Activated B cell treated with CpG ODN at 0.5 μM for 24 hours (primary cell): Measurements from ENCODE around the gene PALS1. TPM values are rescaled to one million over a fixed set of nuclear protein-coding genes. Genes with fewer than 3 reads are reported as not detected.
"Not testable (repeated sequence)": the region's sequence is repeated elsewhere in the genome, so short reads cannot be mapped to it uniquely, and the experiment has no call there.

Source experiments
- ATAC-seq: fragments of 200-7000 bp; cut with Tn5 transposase; one replicate; pipeline ENCODE4 v1.10.0; 2021; ENCODE audit warnings: low read depth, mild to moderate bottlenecking, moderate library complexity
- CTCF ChIA-PET: fragments of 350-600 bp; sonication (Branson Sonifier 250); formaldehyde crosslinking; loops from one replicate; lab custom pipeline; 2021; ENCODE audit warnings: antibody characterized with exemption; lab: Charles Lee
- POLR2A ChIA-PET: fragments of 350-600 bp; sonication (Branson Sonifier 250); formaldehyde crosslinking; loops from one replicate; lab custom pipeline; 2021; ENCODE audit warnings: antibody characterized with exemption; lab: Charles Lee
- DNase-seq: peaks from one replicate; pipeline ENCODE4 v3.0.0; 2022
- H3K27ac Mint-ChIP-seq: one replicate; pipeline ENCODE4 v1.8.0; 2020; ENCODE audit warnings: mixed read lengths
- H3K27me3 Mint-ChIP-seq: one replicate; pipeline ENCODE4 v1.8.0; 2021; ENCODE audit warnings: mixed read lengths
- H3K36me3 Mint-ChIP-seq: one replicate; pipeline ENCODE4 v1.8.0; 2021; ENCODE audit warnings: low read depth, mixed read lengths
- H3K4me1 Mint-ChIP-seq: one replicate; pipeline ENCODE4 v1.8.0; 2021; ENCODE audit warnings: mixed read lengths
- H3K4me3 Mint-ChIP-seq: one replicate; pipeline ENCODE4 v1.8.0; 2020; ENCODE audit warnings: mild to moderate bottlenecking, mixed read lengths
- H3K9me3 Mint-ChIP-seq: one replicate; pipeline ENCODE4 v1.8.0; 2020; ENCODE audit warnings: mixed read lengths
- intact Hi-C: fragments of 100-400 bp; cut with micrococcal nuclease; formaldehyde crosslinking; loops from one replicate; pipeline ENCODE4 v1.15.1; 2024
- total RNA-seq: library from RNA; stranded (reverse); gene quantifications from 2 replicates; pipeline ENCODE4 v1.2.3, GENCODE V29; 2022
- TF ChIP-seq, protein P1 (sequence below): fragments of 200-600 bp; IDR thresholded peaks from one replicate; pipeline ENCODE4 v1.8.0; 2022; ENCODE audit warnings: antibody characterized with exemption, mild to moderate bottlenecking

The PALS1 gene
- total RNA-seq, 1 donor from 2014 or later: 11.4 TPM

DNA sequence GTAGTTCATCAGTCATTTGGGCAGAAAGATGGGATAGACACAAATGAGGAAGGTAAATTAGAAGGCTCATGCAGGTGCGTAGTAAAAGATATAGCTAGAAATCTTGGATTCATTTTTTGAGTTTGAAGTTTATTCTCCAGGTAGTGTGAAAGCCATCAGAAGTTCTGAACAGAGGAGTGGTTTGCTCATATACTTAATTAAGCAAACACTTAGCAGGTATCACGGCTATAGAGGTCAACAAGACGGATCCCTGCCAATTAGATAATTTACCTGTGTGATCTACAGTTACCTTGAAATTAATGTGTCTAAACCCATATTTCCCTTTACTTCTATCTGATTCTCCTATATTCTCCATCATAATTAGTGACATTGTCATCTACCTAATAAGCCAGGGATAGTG is 29.7 kb downstream of the PALS1 start:
- Mint-ChIP-seq H3K27me3 (no peaks in the 10 kb centered on the region), H3K36me3 (peaks cover 23% of the 10 kb centered on the region), H3K9me3 (no peaks in the 10 kb centered on the region), H3K27ac (no peak overlapping the region), H3K4me1 (peaks cover 3% of the 10 kb centered on the region), H3K4me3 (no peak overlapping the region)
- DNase-seq (no peak), ATAC-seq (no peak)
- intact Hi-C loops: no loop called here
- ChIA-PET CTCF (interaction anchor here (1.9 kb wide), 1 partner anchor 15 kb away, joined by 9 read pairs; no protein-coding TSS in a partner anchor), POLR2A (no interaction called here)
- TF ChIP-seq, protein P1, sequence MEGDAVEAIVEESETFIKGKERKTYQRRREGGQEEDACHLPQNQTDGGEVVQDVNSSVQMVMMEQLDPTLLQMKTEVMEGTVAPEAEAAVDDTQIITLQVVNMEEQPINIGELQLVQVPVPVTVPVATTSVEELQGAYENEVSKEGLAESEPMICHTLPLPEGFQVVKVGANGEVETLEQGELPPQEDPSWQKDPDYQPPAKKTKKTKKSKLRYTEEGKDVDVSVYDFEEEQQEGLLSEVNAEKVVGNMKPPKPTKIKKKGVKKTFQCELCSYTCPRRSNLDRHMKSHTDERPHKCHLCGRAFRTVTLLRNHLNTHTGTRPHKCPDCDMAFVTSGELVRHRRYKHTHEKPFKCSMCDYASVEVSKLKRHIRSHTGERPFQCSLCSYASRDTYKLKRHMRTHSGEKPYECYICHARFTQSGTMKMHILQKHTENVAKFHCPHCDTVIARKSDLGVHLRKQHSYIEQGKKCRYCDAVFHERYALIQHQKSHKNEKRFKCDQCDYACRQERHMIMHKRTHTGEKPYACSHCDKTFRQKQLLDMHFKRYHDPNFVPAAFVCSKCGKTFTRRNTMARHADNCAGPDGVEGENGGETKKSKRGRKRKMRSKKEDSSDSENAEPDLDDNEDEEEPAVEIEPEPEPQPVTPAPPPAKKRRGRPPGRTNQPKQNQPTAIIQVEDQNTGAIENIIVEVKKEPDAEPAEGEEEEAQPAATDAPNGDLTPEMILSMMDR: no peak

GRCh38 chr14:67273281-67273680 is 32.0 kb downstream of the PALS1 start:
- ATAC-seq, DNase-seq, CTCF ChIA-PET, POLR2A ChIA-PET, H3K27me3 Mint-ChIP-seq, H3K9me3 Mint-ChIP-seq, intact Hi-C loops, H3K4me3 Mint-ChIP-seq, H3K4me1 Mint-ChIP-seq, H3K27ac Mint-ChIP-seq: not testable (repeated sequence)
- H3K36me3 Mint-ChIP-seq: peaks cover 25% of the 10 kb centered on the region

- no peaks in the 10 kb centered on the region for H3K4me1 Mint-ChIP-seq
- no peak for DNase-seq
- H3K27me3 Mint-ChIP-seq: no peaks in the 10 kb centered on the region
- peaks cover 29% of the 10 kb centered on the region for H3K36me3 Mint-ChIP-seq
- no peak overlapping the region for H3K4me3 Mint-ChIP-seq
- no peak for ATAC-seq
- H3K9me3 Mint-ChIP-seq: no peaks in the 10 kb centered on the region
- intact Hi-C loops: no loop called here
- no peak overlapping the region for H3K27ac Mint-ChIP-seq
- CTCF ChIA-PET: interaction anchor here (0.9 kb wide), 1 partner anchor 10 kb away, joined by 5 read pairs; no protein-coding TSS in a partner anchor
- TF ChIP-seq, protein P1: no peak
- POLR2A ChIA-PET: no interaction called here
These were observed 34.9 kb downstream of the PALS1 start for GRCh38 chr14:67276131-67276530.

- Mint-ChIP-seq H3K4me1 (no peaks in the 10 kb centered on the region), H3K9me3 (no peaks in the 10 kb centered on the region), H3K4me3 (no peak overlapping the region), H3K27ac (no peak overlapping the region), H3K27me3 (no peaks in the 10 kb centered on the region), H3K36me3 (peaks cover 14% of the 10 kb centered on the region)
- intact Hi-C loops: no loop called here
- POLR2A ChIA-PET: no interaction called here
- ATAC-seq: no peak
- CTCF ChIA-PET: no interaction called here
- no peak for DNase-seq
- TF ChIP-seq, protein P1: no peak
These were observed 39.3 kb downstream of the PALS1 start for GRCh38 chr14:67280506-67280905.

- ChIA-PET CTCF (interaction anchor here (0.7 to 4.0 kb wide), 19 partner anchors 9 to 1913 kb away, joined by 3 to 43 read pairs (median 5); no protein-coding TSS in a partner anchor), POLR2A (no interaction called here)
- Mint-ChIP-seq H3K9me3 (no peaks in the 10 kb centered on the region), H3K27me3 (no peaks in the 10 kb centered on the region), H3K27ac (no peak overlapping the region), H3K4me3 (no peak overlapping the region), H3K36me3 (peaks cover 4% of the 10 kb centered on the region), H3K4me1 (no peaks in the 10 kb centered on the region)
- TF ChIP-seq, protein P1: peak; percentile 40
- ATAC-seq: no peak
- DNase-seq: no peak
- intact Hi-C loops: loop anchor here (1.0 kb wide), 3 partner anchors 120 to 927 kb away; no protein-coding TSS in a partner anchor
These were observed 44.7 kb downstream of the PALS1 start for GRCh38 chr14:67285876-67286452.

Other genes with a start within 250 kb of the PALS1 start
- gene GARIN2, start 52.0 kb upstream of the PALS1 start, total RNA-seq: 0.51 TPM in 2 replicates
- gene ATP6V1D, start 118.4 kb downstream of the PALS1 start, total RNA-seq: 27.8 and 29.4 TPM in 2 replicates
- gene EIF2S1, start 118.9 kb downstream of the PALS1 start, total RNA-seq: 84.4 and 96.7 TPM in 2 replicates
- not detected in 2 replicates for gene PLEK2, start 170.7 kb downstream of the PALS1 start, total RNA-seq
- gene TMEM229B, start 247.3 kb downstream of the PALS1 start, total RNA-seq: 3.3 and 3.7 TPM in 2 replicates